H1 (cell line): ENCODE results near the gene RPL38.

ENCODE experiments used
- ATF2 ChIP-seq: IDR thresholded peaks from 2 replicates; pipeline ENCODE4 v1.6.1; 2012; ENCODE audit warnings: low read length, inconsistent platforms
- CTCF ChIP-seq, 3 experiments: IDR thresholded peaks; 1 replicate in 2 of 3; 2 replicates in 1 of 3; pipeline versions ENCODE4 v1.5.1 to v1.6.1; 2011; ENCODE audit warnings: low read length in 3 of 3, mild to moderate bottlenecking in 3 of 3, inconsistent platforms in 2 of 3, low read depth in 1 of 3, moderate library complexity in 1 of 3; ENCODE audit not compliant: insufficient read depth in 1 of 3; ENCODE audit errors: control extremely low read depth in 1 of 3
- MAX ChIP-seq: IDR thresholded peaks from 2 replicates; pipeline ENCODE4 v1.6.1; 2012; ENCODE audit warnings: inconsistent platforms
- POLR2A ChIP-seq, 2 experiments: IDR thresholded peaks; 1 replicate in 1 of 2; 2 replicates in 1 of 2; pipeline ENCODE4 v1.6.1; 2011; ENCODE audit warnings: low read depth in 2 of 2, low read length in 2 of 2, mild to moderate bottlenecking in 2 of 2; ENCODE audit errors: control extremely low read depth in 1 of 2

GRCh38 chr17:74219576-74220133 lies 16.2 kb downstream of the RPL38 start:
- TF ChIP-seq MAX (no peak), CTCF (IDR thresholded peaks at IDR 0.05; ENCODE audit: control extremely low read depth in 1 of 3, insufficient read depth in 1 of 3, low read depth in 1 of 3, low read length in 3 of 3) (no peak), POLR2A (IDR thresholded peaks at IDR 0.05; ENCODE audit: control extremely low read depth in 1 of 2, low read depth in 2 of 2, low read length in 2 of 2) (no peak), ATF2 (no peak)
